H1 (cell line): ENCODE results near the gene MUSTN1. TPM values are rescaled to one million over a fixed set of nuclear protein-coding genes. Genes with fewer than 3 reads are reported as not detected.

ENCODE experiments used
- CTCF ChIA-PET: fragments of 300-600 bp; sonication (Branson Sonifier 250); formaldehyde crosslinking; loops from one replicate; lab custom pipeline; 2021; ENCODE audit not compliant: partially characterized antibody; lab: Charles Lee
- POLR2A ChIA-PET: fragments of 300-600 bp; sonication (Branson Sonifier 250); formaldehyde crosslinking; loops from one replicate; lab custom pipeline; 2021; ENCODE audit warnings: inconsistent platforms; ENCODE audit not compliant: partially characterized antibody; lab: Charles Lee
- DNase-seq, 2 experiments: peaks; one replicate each; pipeline versions ENCODE4 v3.0.0 to v3.0.0-alpha.2; 2010 to 2022; ENCODE audit warnings: low spot score in 2 of 2, low read depth in 1 of 2, mixed read lengths in 1 of 2
- FAIRE-seq: peaks from 2 replicates; lab custom pipeline; 2011; peaks lifted over from hg19 to GRCh38; lab: Jason Lieb, UNC
- H2AFZ ChIP-seq: 2 replicates; pipeline ENCODE4 v1.8.1; 2012; ENCODE audit warnings: low read length, inconsistent platforms
- H2AK5ac ChIP-seq: 2 replicates; pipeline ENCODE4 v1.6.1; 2013; ENCODE audit warnings: low read depth, low read length
- H2BK120ac ChIP-seq: replicated peaks from 2 replicates; pipeline ENCODE3; 2013; ENCODE audit warnings: low read depth, low read length, inconsistent platforms
- H2BK12ac ChIP-seq: 2 replicates; pipeline ENCODE4 v1.6.1; 2013; ENCODE audit warnings: low read depth, low read length
- H2BK15ac ChIP-seq: 2 replicates; pipeline ENCODE4 v1.6.1; 2013; ENCODE audit warnings: low read length
- H2BK20ac ChIP-seq: 2 replicates; pipeline ENCODE4 v1.6.1; 2013; ENCODE audit warnings: low read length
- H2BK5ac ChIP-seq: 2 replicates; pipeline ENCODE4 v1.6.1; 2013; ENCODE audit warnings: low read depth, low read length
- H3K14ac ChIP-seq: 2 replicates; pipeline ENCODE4 v1.6.1; 2013; ENCODE audit warnings: inconsistent platforms; ENCODE audit not compliant: insufficient read length
- H3K18ac ChIP-seq: 2 replicates; pipeline ENCODE4 v1.6.1; 2013; ENCODE audit warnings: low read length; ENCODE audit errors: extremely low read depth
- H3K23ac ChIP-seq: 2 replicates; pipeline ENCODE4 v1.6.1; 2013; ENCODE audit warnings: inconsistent platforms; ENCODE audit not compliant: insufficient read length
- H3K23me2 ChIP-seq: 2 replicates; pipeline ENCODE4 v1.6.1; 2013; ENCODE audit warnings: low read depth, low read length
- H3K27ac ChIP-seq: 2 replicates; pipeline ENCODE4 v1.6.1; 2011; ENCODE audit warnings: low read depth, low read length, inconsistent platforms
- H3K27me3 ChIP-seq, 4 experiments: replicated peaks in 1 of 4; 1 replicate in 1 of 4; 2 replicates in 3 of 4; pipeline versions ENCODE4 v1.6.1 to v1.8.1; 2011 to 2013; ENCODE audit warnings: low read length in 3 of 4, mild to moderate bottlenecking in 3 of 4, inconsistent platforms in 2 of 4, mixed read lengths in 2 of 4, moderate library complexity in 1 of 4; ENCODE audit not compliant: control insufficient read depth in 3 of 4, insufficient read depth in 3 of 4; ENCODE audit errors: extremely low read depth in 1 of 4
- H3K36me3 ChIP-seq, 4 experiments: 2 replicates each; pipeline versions ENCODE4 v1.6.1 to v1.8.1; 2011 to 2013; ENCODE audit warnings: mild to moderate bottlenecking in 4 of 4, low read length in 3 of 4, moderate library complexity in 2 of 4, control low read depth in 1 of 4, inconsistent platforms in 1 of 4; ENCODE audit not compliant: insufficient read depth in 4 of 4, control insufficient read depth in 2 of 4
- H3K4ac ChIP-seq: replicated peaks from 2 replicates; pipeline ENCODE3; 2013; ENCODE audit warnings: low read length, low read depth, mixed read lengths, inconsistent platforms; ENCODE audit not compliant: insufficient read length
- H3K4me1 ChIP-seq, 4 experiments: replicated peaks in 1 of 4; 1 replicate in 1 of 4; 2 replicates in 3 of 4; pipeline versions ENCODE4 v1.6.1 to v1.8.1; 2011 to 2013; ENCODE audit warnings: low read length in 3 of 4, inconsistent platforms in 2 of 4, mixed read lengths in 1 of 4; ENCODE audit not compliant: insufficient read depth in 4 of 4, control insufficient read depth in 3 of 4
- H3K4me2 ChIP-seq, 2 experiments: 2 replicates each; pipeline versions ENCODE4 v1.6.1 to v1.8.1; 2011 to 2013; ENCODE audit warnings: low read depth in 2 of 2, low read length in 2 of 2, control low read depth in 1 of 2, inconsistent platforms in 1 of 2, mild to moderate bottlenecking in 1 of 2; ENCODE audit not compliant: insufficient read depth in 1 of 2
- H3K4me3 ChIP-seq, 4 experiments: fragments of 200-600, 300-600 bp in 1 of 4; sonication (generic), shearing (Covaris generic), sonication (Bioruptor Twin) in 1 of 4; 2 replicates each; pipeline versions ENCODE4 v1.5.1 to v1.8.1; 2011 to 2016; ENCODE audit warnings: low read length in 4 of 4, low read depth in 3 of 4, control low read depth in 2 of 4, inconsistent platforms in 2 of 4, mild to moderate bottlenecking in 2 of 4, mixed read lengths in 1 of 4, moderate library complexity in 1 of 4; ENCODE audit not compliant: insufficient read depth in 2 of 4; ENCODE audit errors: extremely low read depth in 1 of 4
- H3K56ac ChIP-seq: replicated peaks from 2 replicates; pipeline ENCODE3; 2013; ENCODE audit warnings: low read depth, mild to moderate bottlenecking, mixed read lengths, low read length, inconsistent platforms; ENCODE audit not compliant: insufficient read length
- H3K79me1 ChIP-seq: 2 replicates; pipeline ENCODE4 v1.6.1; 2013; ENCODE audit warnings: low read depth, low read length, control low read depth
- H3K79me2 ChIP-seq, 2 experiments: 2 replicates each; pipeline versions ENCODE4 v1.6.1 to v1.8.1; 2012 to 2013; ENCODE audit warnings: low read length in 2 of 2, mild to moderate bottlenecking in 2 of 2, inconsistent platforms in 1 of 2; ENCODE audit not compliant: insufficient read depth in 2 of 2, control insufficient read depth in 1 of 2
- H3K9ac ChIP-seq, 4 experiments: replicated peaks in 1 of 4; 1 replicate in 1 of 4; 2 replicates in 3 of 4; pipeline versions ENCODE4 v1.6.1 to v1.8.1; 2011 to 2013; ENCODE audit warnings: low read depth in 3 of 4, low read length in 3 of 4, control low read depth in 2 of 4, mild to moderate bottlenecking in 2 of 4, moderate library complexity in 2 of 4, inconsistent platforms in 1 of 4; ENCODE audit errors: extremely low read depth in 1 of 4
- H3K9me3 ChIP-seq, 2 experiments: 2 replicates each; pipeline versions ENCODE4 v1.6.1 to v1.8.1; 2012 to 2013; ENCODE audit warnings: mild to moderate bottlenecking in 2 of 2, moderate library complexity in 2 of 2, control low read depth in 1 of 2, inconsistent platforms in 1 of 2, low read depth in 1 of 2, low read length in 1 of 2, mixed read lengths in 1 of 2; ENCODE audit not compliant: insufficient read depth in 2 of 2
- H4K20me1 ChIP-seq, 2 experiments: replicated peaks in 1 of 2; 2 replicates each; pipeline versions ENCODE3 to v1.8.1; 2011 to 2013; ENCODE audit warnings: inconsistent platforms in 2 of 2, low read length in 2 of 2, mild to moderate bottlenecking in 1 of 2; ENCODE audit not compliant: insufficient read depth in 2 of 2, control insufficient read depth in 1 of 2
- H4K5ac ChIP-seq: 2 replicates; pipeline ENCODE4 v1.6.1; 2013; ENCODE audit warnings: low read length, low read depth, mixed read lengths, inconsistent platforms; ENCODE audit not compliant: insufficient read length
- H4K8ac ChIP-seq: 2 replicates; pipeline ENCODE4 v1.8.0; 2013; ENCODE audit warnings: mild to moderate bottlenecking, moderate library complexity, low read length, inconsistent platforms; ENCODE audit not compliant: insufficient read depth; ENCODE audit errors: extremely low read depth
- H4K91ac ChIP-seq: replicated peaks from 2 replicates; pipeline ENCODE3; 2013; ENCODE audit warnings: low read length, mixed read lengths, inconsistent platforms; ENCODE audit not compliant: insufficient read length
- CBX5 ChIP-seq: fragments of 300-800, 300-1000 bp; sonication (generic); IDR thresholded peaks from 2 replicates; pipeline ENCODE4 v1.7.1; 2016; ENCODE audit warnings: antibody characterized with exemption, low read length, low read depth
- CTBP2 ChIP-seq: IDR thresholded peaks from 2 replicates; pipeline ENCODE4 v1.7.0; 2011; ENCODE audit warnings: borderline replicate concordance, mild to moderate bottlenecking, moderate library complexity, mixed read lengths, low read length; ENCODE audit not compliant: insufficient read depth, insufficient read length
- KDM5A ChIP-seq: fragments of 200-600 bp; IDR thresholded peaks from 2 replicates; pipeline ENCODE4 v1.7.1; 2012; ENCODE audit warnings: mild to moderate bottlenecking, low read length, inconsistent platforms, mixed read lengths
- TBP ChIP-seq: IDR thresholded peaks from 2 replicates; pipeline ENCODE4 v1.6.1; 2011; ENCODE audit warnings: low read depth, low read length, improper control_type of control experiment
- TCF12 ChIP-seq: IDR thresholded peaks from 2 replicates; pipeline ENCODE4 v1.6.1; 2011; ENCODE audit warnings: low read depth, mild to moderate bottlenecking, low read length
- WGBS, 2 experiments: shearing (Covaris generic) in 1 of 2; methylation state at CpG; one replicate each; pipeline versions ENCODE4 v1.1.6 to v1.1.7; 2013 to 2015; ENCODE audit warnings: low lambda C conversion rate in 2 of 2, mixed read lengths in 2 of 2, inconsistent platforms in 1 of 2, low coverage in 1 of 2, missing lambda C conversion rate in 1 of 2; ENCODE audit not compliant: insufficient replicate concordance in 2 of 2, insufficient coverage in 1 of 2, insufficient read length in 1 of 2; ENCODE audit errors: extremely low coverage in 1 of 2, missing lambda C conversion rate in 1 of 2; 5-methylcytosine and 5-hydroxymethylcytosine counted together
- polyA plus RNA-seq, 7 experiments: library from polyadenylated mRNA; depleted of rRNA in 3 of 7; stranded (reverse) in 5 of 7; unstranded in 2 of 7; fragments of >200 nt in 5 of 7; fragments of 200-250 nt in 2 of 7; gene quantifications; 1 replicate in 5 of 7; 2 replicates in 1 of 7; 4 replicates in 1 of 7; pipeline versions ENCODE4 v1.2.1 to v1.2.3, GENCODE V29; 2011 to 2013; ENCODE audit warnings: missing spikeins in 2 of 7, mixed read lengths in 2 of 7
- total RNA-seq: library from RNA; stranded (reverse); fragmentation: NEBNext Ultra II Directional; extraction: Animal tissue kit (Norgen Biotek cat#: 25700); gene quantifications from 2 replicates; pipeline ENCODE4 v1.2.1, GENCODE V29; 2021

MUSTN1 gene
- total and polyA plus RNA-seq, 2 of the 8 experiments (the other 6 are each of a cell fraction or from before 2014, with no cell fraction given): 1.1 to 2.4 TPM

- no peak overlapping the region for H3K4ac ChIP-seq
- H3K4me2 ChIP-seq: no peak overlapping the region
- H2BK5ac ChIP-seq: no peak overlapping the region; the same call in 1 of the 2 replicates
- no peak overlapping the region for H2BK120ac ChIP-seq
- H2AFZ ChIP-seq: no peak overlapping the region
- CTCF ChIA-PET: interaction anchor here (1.0 to 4.2 kb wide), 5 partner anchors 11 to 48 kb away, joined by 3 to 46 read pairs (median 9); partner anchors contain the start of gene MUSTN1
- H3K23ac ChIP-seq: no peak overlapping the region
- H3K56ac ChIP-seq: no peak overlapping the region
- H2BK20ac ChIP-seq: no peak overlapping the region
- no peak for TF ChIP-seq CTBP2
- no peak for TF ChIP-seq CBX5
- TF ChIP-seq KDM5A: no peak
- no peak for TF ChIP-seq TCF12
- TF ChIP-seq TBP: no peak
- H3K27ac ChIP-seq: no peak overlapping the region
- H3K4me3 ChIP-seq: no peak overlapping the region
- no peak overlapping the region for H4K8ac ChIP-seq
- H3K36me3 ChIP-seq: peaks cover 3 to 13% (median 10%) of the 10 kb centered on the region in 4 experiments; a peak in 7 of 8 replicates
- H3K9ac ChIP-seq: no peak overlapping the region
- H4K5ac ChIP-seq: no peak overlapping the region
- no peak for FAIRE-seq
- no peaks in the 10 kb centered on the region for H3K23me2 ChIP-seq
- WGBS, 2 experiments: 85% methylated on average over 6 of the region's 6 CpGs; no CpG with 5 or more reads in 1 of the 2 experiments
- DNase-seq: no peak
- no peaks in the 10 kb centered on the region for H3K79me2 ChIP-seq
- no peaks in the 10 kb centered on the region for H3K9me3 ChIP-seq
- H2BK12ac ChIP-seq: no peak overlapping the region
- H4K20me1 ChIP-seq: peaks cover 0 to 2% of the 10 kb centered on the region in 2 experiments
- no peaks in the 10 kb centered on the region for H3K79me1 ChIP-seq
- no peak overlapping the region for H3K18ac ChIP-seq
- H3K4me1 ChIP-seq: no peaks in the 10 kb centered on the region
- POLR2A ChIA-PET: no interaction called here
- no peak overlapping the region for H4K91ac ChIP-seq
- no peaks in the 10 kb centered on the region for H3K27me3 ChIP-seq
- H3K14ac ChIP-seq: no peak overlapping the region
- no peak overlapping the region for H2BK15ac ChIP-seq
- H2AK5ac ChIP-seq: no peak overlapping the region
Measured at GRCh38 chr3:52847241-52847640, 12.4 kb upstream of the MUSTN1 start.
